ENCODE measurements around the gene RAVER2. TPM values are rescaled to one million over a fixed set of nuclear protein-coding genes. Genes with fewer than 3 reads are reported as not detected.

RAVER2 gene
- total and polyA plus RNA-seq, 2 experiments from 2014 or later: 7.8 to 24.6 TPM

GRCh38 chr1:64769482-64769881 is 24.6 kb downstream of the RAVER2 start:
- no peak overlapping the region for H3K27ac ChIP-seq (ENCODE audit: low read depth)
- no peak overlapping the region for H3K4me3 ChIP-seq
- H3K4me2 ChIP-seq: no peak overlapping the region
- DNase-seq (ENCODE audit: low spot score): no peak
- no peak overlapping the region for H3K27ac Mint-ChIP-seq
- no peaks in the 10 kb centered on the region; the same call in 1 of the 2 replicates for H3K79me2 ChIP-seq (replicated peaks; ENCODE audit: insufficient read depth)
- TF ChIP-seq EZH2 (IDR thresholded peaks at IDR 0.05; ENCODE audit: low read depth, unreplicated experiment): no peak
- TF ChIP-seq EZH2phosphoT487 (IDR thresholded peaks at IDR 0.05; ENCODE audit: unreplicated experiment): no peak
- TF ChIP-seq CTCF (conservative IDR thresholded peaks at IDR 0.05; ENCODE audit: low read depth in 2 of 2): no peak
- TF ChIP-seq POLR2AphosphoS5 (IDR thresholded peaks at IDR 0.05; ENCODE audit: low read depth): no peak
- TF ChIP-seq REST (IDR thresholded peaks at IDR 0.05; ENCODE audit: unreplicated experiment): no peak
- TF ChIP-seq JUNB (IDR thresholded peaks at IDR 0.05; ENCODE audit: unreplicated experiment): no peak
- no peak for TF ChIP-seq CREB1 (CRISPR knock-in tag; IDR thresholded peaks at IDR 0.05; ENCODE audit: low read depth)
- TF ChIP-seq, protein P1, sequence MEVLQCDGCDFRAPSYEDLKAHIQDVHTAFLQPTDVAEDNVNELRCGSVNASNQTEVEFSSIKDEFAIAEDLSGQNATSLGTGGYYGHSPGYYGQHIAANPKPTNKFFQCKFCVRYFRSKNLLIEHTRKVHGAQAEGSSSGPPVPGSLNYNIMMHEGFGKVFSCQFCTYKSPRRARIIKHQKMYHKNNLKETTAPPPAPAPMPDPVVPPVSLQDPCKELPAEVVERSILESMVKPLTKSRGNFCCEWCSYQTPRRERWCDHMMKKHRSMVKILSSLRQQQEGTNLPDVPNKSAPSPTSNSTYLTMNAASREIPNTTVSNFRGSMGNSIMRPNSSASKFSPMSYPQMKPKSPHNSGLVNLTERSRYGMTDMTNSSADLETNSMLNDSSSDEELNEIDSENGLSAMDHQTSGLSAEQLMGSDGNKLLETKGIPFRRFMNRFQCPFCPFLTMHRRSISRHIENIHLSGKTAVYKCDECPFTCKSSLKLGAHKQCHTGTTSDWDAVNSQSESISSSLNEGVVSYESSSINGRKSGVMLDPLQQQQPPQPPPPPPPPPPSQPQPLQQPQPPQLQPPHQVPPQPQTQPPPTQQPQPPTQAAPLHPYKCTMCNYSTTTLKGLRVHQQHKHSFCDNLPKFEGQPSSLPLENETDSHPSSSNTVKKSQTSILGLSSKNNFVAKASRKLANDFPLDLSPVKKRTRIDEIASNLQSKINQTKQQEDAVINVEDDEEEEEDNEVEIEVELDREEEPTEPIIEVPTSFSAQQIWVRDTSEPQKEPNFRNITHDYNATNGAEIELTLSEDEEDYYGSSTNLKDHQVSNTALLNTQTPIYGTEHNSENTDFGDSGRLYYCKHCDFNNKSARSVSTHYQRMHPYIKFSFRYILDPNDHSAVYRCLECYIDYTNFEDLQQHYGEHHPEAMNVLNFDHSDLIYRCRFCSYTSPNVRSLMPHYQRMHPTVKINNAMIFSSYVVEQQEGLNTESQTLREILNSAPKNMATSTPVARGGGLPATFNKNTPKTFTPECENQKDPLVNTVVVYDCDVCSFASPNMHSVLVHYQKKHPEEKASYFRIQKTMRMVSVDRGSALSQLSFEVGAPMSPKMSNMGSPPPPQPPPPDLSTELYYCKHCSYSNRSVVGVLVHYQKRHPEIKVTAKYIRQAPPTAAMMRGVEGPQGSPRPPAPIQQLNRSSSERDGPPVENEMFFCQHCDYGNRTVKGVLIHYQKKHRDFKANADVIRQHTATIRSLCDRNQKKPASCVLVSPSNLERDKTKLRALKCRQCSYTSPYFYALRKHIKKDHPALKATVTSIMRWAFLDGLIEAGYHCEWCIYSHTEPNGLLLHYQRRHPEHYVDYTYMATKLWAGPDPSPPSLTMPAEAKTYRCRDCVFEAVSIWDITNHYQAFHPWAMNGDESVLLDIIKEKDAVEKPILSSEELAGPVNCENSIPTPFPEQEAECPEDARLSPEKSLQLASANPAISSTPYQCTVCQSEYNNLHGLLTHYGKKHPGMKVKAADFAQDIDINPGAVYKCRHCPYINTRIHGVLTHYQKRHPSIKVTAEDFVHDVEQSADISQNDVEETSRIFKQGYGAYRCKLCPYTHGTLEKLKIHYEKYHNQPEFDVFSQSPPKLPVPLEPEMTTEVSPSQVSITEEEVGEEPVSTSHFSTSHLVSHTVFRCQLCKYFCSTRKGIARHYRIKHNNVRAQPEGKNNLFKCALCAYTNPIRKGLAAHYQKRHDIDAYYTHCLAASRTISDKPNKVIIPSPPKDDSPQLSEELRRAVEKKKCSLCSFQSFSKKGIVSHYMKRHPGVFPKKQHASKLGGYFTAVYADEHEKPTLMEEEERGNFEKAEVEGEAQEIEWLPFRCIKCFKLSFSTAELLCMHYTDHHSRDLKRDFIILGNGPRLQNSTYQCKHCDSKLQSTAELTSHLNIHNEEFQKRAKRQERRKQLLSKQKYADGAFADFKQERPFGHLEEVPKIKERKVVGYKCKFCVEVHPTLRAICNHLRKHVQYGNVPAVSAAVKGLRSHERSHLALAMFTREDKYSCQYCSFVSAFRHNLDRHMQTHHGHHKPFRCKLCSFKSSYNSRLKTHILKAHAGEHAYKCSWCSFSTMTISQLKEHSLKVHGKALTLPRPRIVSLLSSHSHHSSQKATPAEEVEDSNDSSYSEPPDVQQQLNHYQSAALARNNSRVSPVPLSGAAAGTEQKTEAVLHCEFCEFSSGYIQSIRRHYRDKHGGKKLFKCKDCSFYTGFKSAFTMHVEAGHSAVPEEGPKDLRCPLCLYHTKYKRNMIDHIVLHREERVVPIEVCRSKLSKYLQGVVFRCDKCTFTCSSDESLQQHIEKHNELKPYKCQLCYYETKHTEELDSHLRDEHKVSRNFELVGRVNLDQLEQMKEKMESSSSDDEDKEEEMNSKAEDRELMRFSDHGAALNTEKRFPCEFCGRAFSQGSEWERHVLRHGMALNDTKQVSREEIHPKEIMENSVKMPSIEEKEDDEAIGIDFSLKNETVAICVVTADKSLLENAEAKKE (CRISPR knock-in tag; IDR thresholded peaks at IDR 0.05): no peak
- TF ChIP-seq NANOG (IDR thresholded peaks at IDR 0.05; ENCODE audit: borderline replicate concordance): no peak
- no peak for TF ChIP-seq ZNF114 (CRISPR knock-in tag; IDR thresholded peaks at IDR 0.05)
- no peak for TF ChIP-seq STAT1 (IDR thresholded peaks at IDR 0.05; ENCODE audit: unreplicated experiment)
- no peak for TF ChIP-seq ETS1 (IDR thresholded peaks at IDR 0.05)
- no peak for TF ChIP-seq ZNF331 (CRISPR knock-in tag; IDR thresholded peaks at IDR 0.05; ENCODE audit: low read depth)
- ATAC-seq: no peak
- no peaks in the 10 kb centered on the region for H3K27me3 Mint-ChIP-seq (ENCODE audit: insufficient read depth, low read depth, poor library complexity)
- 0 out of 2 replicates have a peak, but pooled peaks cover 8% of the 10 kb centered on the region for H3K36me3 ChIP-seq (ENCODE audit: insufficient read depth)
- no peaks in the 10 kb centered on the region for H3K27me3 ChIP-seq (ENCODE audit: insufficient read depth)
- no peaks in the 10 kb centered on the region for H3K9me2 ChIP-seq (ENCODE audit: insufficient read depth)
- no peaks in the 10 kb centered on the region for H3F3A ChIP-seq (replicated peaks; ENCODE audit: low read depth)
- H2AFZ ChIP-seq: no peak overlapping the region
- H3K4me3 Mint-ChIP-seq: no peak overlapping the region
- H3K4me1 Mint-ChIP-seq: no peaks in the 10 kb centered on the region; the same call in 2 of the 3 replicates
- H3K36me3 Mint-ChIP-seq (ENCODE audit: low read depth): peaks cover 40% of the 10 kb centered on the region
- no peaks in the 10 kb centered on the region for H3K4me1 ChIP-seq (ENCODE audit: insufficient read depth)
- peaks cover 10% of the 10 kb centered on the region; the same call in 1 of the 3 replicates for H3K9me3 Mint-ChIP-seq
- H4K20me1 ChIP-seq (replicated peaks; ENCODE audit: insufficient read depth): peaks cover 4% of the 10 kb centered on the region; the same call in 1 of the 2 replicates

All from GM23338 (cell line).